Superior temporal gyrus (tissue), 1 donor: ENCODE data around the gene FGFR2.
A peak's percentile ranks its signal among the peaks of the same experiment; 100 is the strongest.

Source experiments
- DNase-seq: peaks from one replicate; pipeline ENCODE4 v3.0.0-alpha.2; 2016; ENCODE audit errors: extremely low spot score

FGFR2 gene

GRCh38 chr10:121610798-121611323 is 12.6 kb upstream of the FGFR2 start:
- DNase-seq, result peak; percentile 24

- DNase-seq, result peak; percentile 50
These were observed 11.5 kb upstream of the FGFR2 start for GRCh38 chr10:121609426-121610380.

DNA sequence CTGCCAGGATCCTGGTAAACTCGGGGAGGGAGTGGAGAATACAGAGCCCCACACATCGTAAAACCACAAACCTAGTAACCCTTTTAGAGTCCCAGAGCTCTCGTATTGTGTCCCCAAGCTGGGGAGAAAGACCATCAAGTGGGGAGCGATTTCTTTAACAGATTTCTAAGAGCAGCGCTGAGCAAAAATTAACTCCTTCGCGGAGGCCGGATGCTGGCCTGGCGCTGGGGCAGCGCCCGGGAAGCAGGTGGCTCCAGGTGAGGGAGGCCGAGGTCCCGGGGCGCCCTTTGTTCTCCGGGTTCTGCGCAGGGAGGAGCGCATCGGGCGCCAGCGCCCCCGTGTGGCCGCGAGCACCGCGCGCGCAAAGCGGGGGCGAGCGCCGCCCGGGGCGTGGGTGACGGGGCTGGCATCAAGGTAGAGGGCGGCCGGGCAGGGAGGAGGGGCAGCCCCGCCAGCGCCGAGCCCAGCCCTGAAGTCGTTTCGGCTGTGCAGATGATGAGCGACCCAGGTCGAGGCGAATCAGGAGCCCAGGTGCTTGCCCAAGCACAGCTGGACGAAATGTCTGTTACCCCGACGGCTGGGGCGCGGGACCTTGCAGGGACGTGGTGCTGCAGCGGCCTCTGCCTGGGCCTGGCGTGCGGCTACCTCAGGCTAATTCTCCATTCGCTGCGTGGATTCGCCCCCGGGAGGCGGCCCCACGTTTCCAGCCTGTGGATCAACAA is 10.4 kb upstream of the FGFR2 start:
- DNase-seq, result peak; percentile 73

DNA sequence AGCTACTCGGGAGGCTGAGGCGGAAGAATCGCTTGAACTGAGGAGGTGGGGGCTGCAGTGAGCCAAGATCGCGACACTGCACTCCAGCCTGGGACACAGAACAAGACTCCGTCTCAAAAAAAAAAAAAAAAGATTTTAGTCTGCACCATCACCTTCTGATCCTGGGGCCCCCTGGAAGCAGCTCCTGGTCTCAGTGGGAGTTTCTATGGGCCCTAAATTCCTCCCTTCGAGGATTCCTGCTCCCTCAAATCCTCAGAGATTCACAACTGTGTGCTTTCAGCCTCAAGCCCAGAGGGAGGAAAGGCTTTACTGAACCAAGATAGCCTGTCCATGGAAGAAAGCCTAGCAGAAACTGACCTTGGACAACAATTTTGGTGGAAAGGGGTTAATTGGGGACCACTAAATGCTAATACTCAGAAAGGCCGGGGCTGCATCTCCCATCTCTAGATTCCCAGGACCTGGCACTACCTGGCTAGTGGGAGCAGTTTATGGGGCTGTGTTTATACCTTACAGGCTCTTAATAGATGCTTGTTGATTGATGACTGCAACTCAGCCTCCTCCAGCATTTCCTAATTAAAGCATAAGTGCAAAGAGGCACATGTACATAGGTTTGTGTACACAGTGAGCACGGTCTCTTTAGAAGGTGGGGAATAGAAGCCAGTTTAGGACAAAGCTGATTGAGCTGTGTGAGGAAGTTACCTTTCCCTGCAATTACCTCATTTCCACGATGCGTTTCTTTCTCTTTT is 9.2 kb upstream of the FGFR2 start:
- no peak for DNase-seq

DNA sequence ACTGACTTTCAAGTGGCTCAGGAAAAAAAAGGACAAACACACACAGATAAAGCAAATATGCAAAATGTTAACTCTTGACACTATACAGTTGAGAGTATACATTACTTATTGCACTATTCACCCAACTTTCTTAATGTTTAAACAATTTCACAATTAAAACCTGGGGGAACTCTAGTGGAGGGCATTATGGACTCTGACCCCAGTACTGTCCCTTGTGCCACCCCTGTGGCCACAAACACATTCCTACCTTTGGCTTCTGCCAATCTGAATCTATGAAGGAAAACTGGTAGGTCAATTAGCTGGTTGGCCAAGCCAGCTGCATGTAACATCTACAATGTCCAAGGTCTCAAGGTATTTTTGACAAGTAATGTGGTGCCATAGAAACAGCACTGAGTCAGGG is 7.5 kb upstream of the FGFR2 start:
- DNase-seq, result no peak

GRCh38 chr10:121601458-121601857 is 3.2 kb upstream of the FGFR2 start:
- DNase-seq, result no peak

GRCh38 chr10:121600611-121601010 is 2.4 kb upstream of the FGFR2 start:
- DNase-seq, result no peak

- DNase-seq, result no peak
These were observed 1.7 kb upstream of the FGFR2 start for GRCh38 chr10:121599947-121600346.

DNA sequence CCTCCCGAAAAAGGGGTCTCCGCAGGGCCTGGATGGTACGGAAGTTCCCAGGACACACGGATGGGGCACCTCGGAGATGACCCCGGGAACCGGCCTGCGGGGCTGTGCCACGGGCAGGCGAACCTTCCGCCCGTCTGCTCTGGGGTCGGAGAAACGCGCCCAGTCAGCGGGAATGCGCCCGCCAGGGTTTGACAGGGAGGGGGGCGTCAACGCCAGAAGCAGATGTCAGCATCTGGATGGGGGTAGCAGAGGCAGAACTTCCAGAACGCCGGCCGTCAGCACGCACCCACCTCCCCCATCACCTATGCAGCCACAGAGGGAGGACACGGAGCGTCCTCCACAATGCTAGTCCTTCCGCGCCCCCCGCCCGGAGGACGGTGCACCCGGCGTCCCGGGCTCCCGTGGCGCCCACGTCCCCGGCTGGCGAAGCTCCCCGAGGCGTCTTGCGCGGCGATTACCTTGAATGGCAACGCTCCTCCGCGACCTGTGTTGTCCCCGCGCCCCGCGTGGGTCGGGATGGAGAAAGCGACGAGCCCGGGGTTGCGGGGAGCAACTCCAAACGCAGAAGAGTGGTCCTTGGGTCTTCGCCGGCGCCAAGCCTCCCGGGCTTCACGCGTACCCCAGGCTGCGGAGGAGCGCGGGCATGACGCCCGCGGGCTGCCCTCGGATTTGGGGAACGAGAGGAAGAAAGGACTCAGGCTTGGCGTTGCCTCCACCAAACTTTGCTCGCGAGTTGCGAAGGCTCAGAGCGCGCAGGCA is 561 bp downstream of the FGFR2 start:
- DNase-seq, result peak; percentile 24

GRCh38 chr10:121596689-121597503 is 1.3 kb downstream of the FGFR2 start:
- peak; percentile 78 for DNase-seq

GRCh38 chr10:121595806-121596688 is 2.2 kb downstream of the FGFR2 start:
- peak; percentile 68 for DNase-seq

DNA sequence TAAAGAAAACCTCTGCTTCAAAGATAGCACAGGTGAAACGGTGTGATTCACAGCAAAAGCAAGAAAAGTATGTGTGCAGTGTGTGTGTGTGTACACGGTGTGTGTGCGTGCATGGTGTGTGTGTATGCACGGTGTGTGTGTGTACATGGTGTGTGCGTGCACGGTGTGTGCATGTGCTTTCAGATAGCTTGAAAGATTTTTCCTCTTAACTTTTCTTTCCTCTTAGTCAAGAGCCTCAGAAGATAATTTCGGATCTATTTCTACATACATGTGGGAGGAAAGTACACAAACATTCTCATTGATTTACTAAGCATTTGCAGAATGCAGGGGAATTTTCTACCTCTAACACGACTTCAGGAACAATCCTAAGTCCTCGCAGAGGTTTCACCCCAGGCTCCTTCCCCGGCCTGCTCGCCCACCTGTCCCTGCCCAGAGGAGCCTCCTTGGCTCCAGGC is 2.9 kb downstream of the FGFR2 start:
- DNase-seq, result no peak

- DNase-seq, result peak; percentile 61
These were observed 3.5 kb downstream of the FGFR2 start for GRCh38 chr10:121594623-121595350.

DNA sequence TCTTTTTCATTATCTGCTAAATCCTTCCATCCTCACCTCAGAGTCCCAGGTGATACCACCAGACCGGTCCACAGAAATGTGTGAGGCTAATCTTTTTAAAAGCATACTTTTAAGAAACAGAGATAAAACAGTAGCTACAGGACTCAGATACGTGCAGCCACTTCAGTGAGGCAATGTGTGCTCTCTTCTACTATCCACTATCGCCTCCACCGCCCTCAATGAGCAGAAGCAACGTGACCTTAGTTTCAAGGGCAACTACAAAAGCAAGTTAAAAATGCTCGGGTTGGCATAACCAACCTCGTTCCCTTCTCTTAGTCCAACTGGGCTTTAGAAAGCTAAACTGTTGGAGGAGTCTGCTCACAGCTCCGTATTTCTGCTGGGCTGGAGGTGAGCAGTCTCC is 4.2 kb downstream of the FGFR2 start:
- DNase-seq, result no peak

DNA sequence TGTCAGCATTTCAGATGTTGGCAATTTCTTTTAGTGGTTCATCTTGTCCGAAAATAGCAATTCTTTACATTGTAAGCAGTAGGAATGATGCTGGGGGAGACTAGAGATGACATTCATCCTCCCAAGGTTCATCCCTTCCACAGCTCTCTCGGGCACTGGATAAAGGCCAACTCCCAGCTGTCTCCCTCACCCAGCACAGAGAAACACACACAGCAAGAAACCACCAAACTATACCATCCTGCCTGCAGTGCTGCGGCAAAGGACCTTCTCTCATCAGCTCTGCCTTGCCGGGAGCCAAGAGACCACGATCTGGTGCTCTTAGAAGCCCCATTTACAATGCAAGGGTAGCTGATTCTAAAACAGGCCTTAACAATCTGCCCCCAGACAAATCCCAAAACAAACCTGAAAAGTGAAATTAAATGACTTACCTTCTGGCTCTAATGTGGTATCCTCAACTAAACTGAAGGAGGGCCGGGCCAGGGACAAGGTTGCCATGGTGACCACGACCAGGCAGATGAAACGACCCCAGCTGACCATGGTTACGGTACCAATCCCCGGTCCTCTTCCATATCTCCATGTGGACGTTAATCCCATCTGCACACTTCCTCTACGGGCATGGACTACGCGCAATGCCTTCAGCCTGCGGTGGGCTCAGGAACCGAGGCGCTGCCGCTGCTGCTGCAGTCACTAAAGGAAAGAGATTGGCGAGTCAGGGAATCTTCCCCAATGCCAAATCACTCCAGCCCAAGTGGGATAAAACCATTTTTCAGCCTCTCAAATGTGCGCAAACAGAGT is 4.8 kb downstream of the FGFR2 start:
- peak; percentile 78 for DNase-seq

- peak; percentile 63 for DNase-seq
These were observed 5.9 kb downstream of the FGFR2 start for GRCh38 chr10:121592155-121592890.

GRCh38 chr10:121591186-121591585 is 7.1 kb downstream of the FGFR2 start:
- DNase-seq, result no peak
